SH-SY5Y (cell line): ENCODE measurements around the gene AADACL4.

ENCODE experiments used
- GATA2 ChIP-seq: IDR thresholded peaks from 2 replicates; pipeline ENCODE4 v1.6.1; 2011; ENCODE audit warnings: mild to moderate bottlenecking, low read depth, low read length
- GATA3 ChIP-seq: IDR thresholded peaks from 2 replicates; pipeline ENCODE4 v1.6.1; 2011; ENCODE audit warnings: low read depth, mild to moderate bottlenecking, low read length, moderate library complexity

DNA sequence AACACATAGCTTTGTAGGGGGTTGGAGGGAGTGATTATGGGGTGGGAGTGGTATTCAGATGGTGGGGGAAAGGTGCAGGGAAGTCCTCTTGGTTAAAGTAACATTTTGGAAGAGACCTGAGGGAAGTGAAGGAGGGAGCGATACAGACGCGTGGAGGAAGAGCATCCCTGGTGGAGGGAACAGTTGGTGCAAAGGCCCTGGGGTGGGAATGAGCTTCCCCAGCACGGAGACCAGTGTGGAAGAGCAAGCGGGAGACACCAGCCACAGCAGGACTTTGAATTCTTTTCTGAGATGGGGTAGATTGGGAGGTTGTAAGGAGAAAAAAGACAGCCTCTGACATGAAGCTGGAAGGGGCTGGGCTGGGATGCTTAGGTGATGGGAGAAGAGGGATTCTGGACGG is 49.4 kb upstream of the AADACL4 start:
- TF ChIP-seq GATA2 = no peak
- no peak for TF ChIP-seq GATA3
